Activated CD4-positive, alpha-beta T cell treated with anti-CD3 and anti-CD28 coated beads, Interleukin-10, Interleukin-2, amounts not matched to agents 100 ng/mL and 50 ng/mL, durations not matched to agents 16 hours and 8 hours (primary cell): ENCODE results near the gene DNAJC5G.
"Not testable (repeated sequence)": the region's sequence is repeated elsewhere in the genome, so short reads cannot be mapped to it uniquely, and the experiment has no call there.

Source experiments
- DNase-seq: peaks from one replicate; pipeline ENCODE4 v3.0.0-alpha.2; 2020

DNAJC5G gene

DNA sequence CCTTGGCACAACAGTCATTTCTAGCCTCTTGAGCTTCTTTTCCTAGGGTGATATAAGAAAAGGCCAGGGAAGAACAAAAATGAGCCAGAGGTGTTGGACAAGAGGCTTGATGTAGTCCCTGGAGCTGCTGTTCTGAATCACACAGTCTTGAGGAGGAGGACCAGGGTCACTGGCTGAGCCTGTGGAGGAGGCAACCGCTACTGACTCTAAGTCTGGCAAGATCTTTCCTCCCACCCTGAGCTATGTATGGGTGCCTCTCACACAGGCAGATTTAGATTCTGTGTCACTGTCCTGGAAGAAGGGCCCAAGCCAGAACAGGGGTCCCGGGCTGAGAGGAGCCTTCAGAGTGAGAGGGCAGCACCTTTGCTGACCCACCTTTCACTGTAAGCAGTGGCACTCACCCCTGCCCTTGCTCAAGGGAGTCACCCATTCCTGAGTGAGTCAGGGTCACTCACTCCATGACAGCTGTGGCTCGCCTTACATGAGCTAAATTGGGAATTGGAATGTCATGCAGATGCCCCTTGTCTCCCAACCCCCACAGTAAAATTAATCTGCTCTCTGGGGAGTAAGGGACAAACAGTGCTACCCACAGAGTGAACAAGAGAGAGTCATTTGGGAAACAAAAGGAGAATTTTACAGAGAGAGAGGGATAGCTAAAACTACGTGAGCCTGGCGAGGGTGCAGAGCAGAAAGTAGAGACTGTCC, 6.8 kb downstream of the DNAJC5G start, which contains the start of gene TRIM54:
TRIM54 (plus strand) TSS at position 575 of the 705 bp plus-strand sequence. CDS start 303 bp downstream, outside the sequence.
- no peak for DNase-seq

DNA sequence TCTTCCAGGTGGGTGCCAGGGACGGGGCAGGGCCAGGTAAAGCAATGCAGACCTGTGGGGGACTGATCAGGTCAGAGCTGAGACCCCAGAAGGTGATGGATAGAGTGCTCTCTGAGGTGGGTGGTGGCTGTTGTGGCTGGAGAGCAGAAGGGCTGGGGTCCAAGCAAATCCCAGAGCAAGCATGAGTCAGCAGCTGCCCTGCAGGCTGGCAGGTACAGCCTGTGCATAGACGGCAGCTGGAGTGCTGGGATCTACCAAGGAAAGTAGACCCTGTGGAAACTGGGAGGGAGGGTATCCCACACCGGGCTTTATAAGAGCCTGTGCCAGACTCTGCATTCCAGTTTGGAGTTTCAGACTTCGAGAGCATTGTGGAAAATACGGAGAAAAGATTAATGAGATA, 7.7 kb downstream of the DNAJC5G start:
- no peak for DNase-seq

DNA sequence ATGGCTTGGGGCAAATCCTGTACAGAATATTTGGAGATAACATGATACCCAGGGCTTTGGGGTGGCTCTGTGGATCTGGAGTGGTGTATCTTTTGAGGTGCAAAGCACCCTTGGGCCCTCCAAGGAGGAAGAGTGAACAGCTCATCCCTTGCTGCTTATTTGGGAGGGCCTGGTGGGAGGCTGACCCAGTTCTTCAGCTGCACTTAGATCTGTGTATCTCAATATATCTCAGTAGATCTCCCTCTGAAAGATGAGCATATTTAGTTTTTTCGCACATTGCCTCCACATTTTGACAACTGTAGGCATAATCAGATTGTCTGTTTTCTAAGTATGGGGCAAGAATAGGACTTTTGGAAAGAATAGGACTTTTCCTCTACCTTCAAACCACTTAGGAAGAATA, 9.8 kb downstream of the DNAJC5G start:
- DNase-seq = no peak

GRCh38 chr2:27285481-27285880, 10.2 kb downstream of the DNAJC5G start:
- DNase-seq = no peak

- DNase-seq = no peak
These were observed 13.4 kb downstream of the DNAJC5G start for GRCh38 chr2:27288610-27289009.

DNA sequence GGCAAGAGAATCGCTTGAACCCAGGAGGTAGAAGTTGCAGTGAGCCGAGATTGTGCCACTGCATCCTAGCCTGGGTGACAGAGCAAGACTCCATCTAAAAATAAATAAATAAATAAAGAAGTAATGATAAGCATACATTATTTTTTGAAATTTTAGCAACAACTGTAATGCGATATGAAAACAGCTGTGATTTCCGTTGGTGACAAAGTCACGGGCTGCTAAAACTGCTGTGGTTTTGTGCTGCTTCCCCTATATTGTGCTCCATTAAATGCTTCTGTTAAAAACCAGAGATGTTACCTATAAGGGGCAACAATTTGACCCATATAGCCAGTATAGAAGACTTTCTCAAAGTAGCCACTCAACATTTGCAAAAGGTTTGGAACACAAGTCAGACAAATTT, 15.3 kb downstream of the DNAJC5G start:
- DNase-seq = no peak

- DNase-seq = no peak
These were observed 16.6 kb downstream of the DNAJC5G start for GRCh38 chr2:27291865-27292264.

DNA sequence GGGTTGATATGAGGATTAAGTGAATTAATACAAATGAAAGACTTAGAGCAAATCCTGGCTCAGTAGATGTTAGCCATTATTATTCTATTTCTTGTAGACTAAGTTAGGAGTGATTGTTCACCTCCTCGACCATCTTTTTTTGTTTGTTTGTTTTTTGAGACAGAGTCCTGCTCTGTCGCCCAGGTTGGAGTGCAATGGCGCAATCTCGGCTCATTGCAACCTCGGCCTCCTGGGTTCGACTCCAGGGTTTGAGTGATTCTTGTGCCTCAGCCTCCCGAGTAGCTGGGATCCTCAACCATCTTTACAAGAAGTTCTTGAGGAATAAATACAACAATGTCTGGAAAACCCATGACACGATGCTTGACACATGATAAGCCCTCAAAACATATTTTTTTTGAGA, 19.7 kb downstream of the DNAJC5G start:
- DNase-seq = no peak

DNA sequence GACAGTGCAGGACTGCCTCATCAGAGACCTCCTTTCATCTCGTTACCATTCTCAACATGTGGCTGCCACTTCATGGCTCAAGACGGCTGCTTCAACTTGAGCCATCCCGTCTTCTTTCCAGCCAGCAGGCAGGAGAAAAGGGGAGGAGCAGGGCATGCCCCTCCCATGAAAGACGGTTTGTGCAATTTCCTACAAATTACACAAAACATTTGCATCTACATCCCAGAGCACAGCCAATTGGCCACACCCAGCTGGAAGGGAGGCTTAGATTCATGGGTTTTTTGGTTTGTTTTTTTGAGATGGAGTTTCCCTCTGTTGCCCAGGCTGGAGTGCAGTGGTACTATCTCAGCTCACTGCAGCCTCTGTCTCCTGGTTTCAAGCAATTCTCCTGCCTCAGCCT, 21.2 kb downstream of the DNAJC5G start:
- no peak for DNase-seq

GRCh38 chr2:27297195-27297594, 22.0 kb downstream of the DNAJC5G start:
- no peak for DNase-seq

- DNase-seq = no peak
These were observed 23.3 kb downstream of the DNAJC5G start for GRCh38 chr2:27298391-27299080.

DNA sequence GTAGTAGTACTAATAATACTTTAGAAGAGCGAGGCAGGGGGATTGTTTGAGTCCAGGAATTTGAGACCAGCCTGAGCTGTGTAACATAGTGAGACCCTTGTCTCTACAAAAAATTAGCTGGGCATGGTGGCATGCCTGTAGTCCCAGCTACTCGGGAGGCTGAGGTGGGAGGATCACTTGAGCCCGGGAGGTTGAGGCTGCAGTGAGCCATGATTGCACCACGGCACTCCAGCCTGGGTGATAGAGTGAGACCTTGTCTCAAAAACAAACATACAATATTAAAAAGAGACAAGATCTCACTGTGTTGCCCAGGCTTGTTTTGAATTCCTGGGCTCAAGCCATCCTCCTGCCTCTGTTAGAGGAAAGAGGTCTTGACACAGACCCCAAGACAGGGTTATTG, 25.4 kb downstream of the DNAJC5G start:
- DNase-seq = not testable (repeated sequence)

GRCh38 chr2:27303093-27304025, 28.1 kb downstream of the DNAJC5G start:
- peak; percentile 73 for DNase-seq

DNA sequence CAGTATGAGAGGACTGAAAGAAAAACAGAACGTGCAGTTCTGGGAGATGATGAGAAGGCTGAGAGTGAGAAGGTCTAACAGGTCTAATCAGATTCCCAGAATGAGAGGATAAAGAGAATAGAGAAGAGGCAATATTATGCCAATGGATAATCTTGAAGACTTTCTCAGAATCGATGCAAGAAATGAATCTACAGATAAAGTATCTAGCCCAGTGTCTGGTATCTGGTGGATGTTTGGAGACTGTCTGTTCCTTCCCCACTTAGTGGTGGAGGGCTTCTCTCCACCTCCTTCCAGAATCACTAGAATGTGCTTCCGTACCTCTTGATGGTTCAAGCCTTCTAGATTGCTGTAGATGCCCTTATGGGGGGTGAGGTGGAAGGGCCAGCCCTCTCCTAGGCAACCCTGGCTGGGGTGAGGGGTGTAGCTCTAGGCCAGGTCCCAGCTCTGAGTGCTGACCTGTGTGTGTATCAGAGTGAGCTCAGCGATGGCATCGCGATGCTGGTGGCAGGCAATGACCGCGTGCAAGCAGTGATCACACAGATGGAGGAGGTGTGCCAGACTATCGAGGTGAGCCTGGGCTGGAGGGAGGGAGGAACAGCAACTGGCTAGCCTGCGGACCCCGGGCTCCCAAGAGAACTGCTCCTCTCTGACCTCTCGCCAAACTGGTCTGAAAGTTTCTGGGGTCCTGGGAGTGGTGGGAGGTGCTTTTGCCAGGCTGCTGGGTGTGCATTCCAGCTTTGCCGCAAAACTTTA, 29.4 kb downstream of the DNAJC5G start:
- DNase-seq = no peak

GRCh38 chr2:27305516-27305915, 30.3 kb downstream of the DNAJC5G start:
- DNase-seq = no peak

DNA sequence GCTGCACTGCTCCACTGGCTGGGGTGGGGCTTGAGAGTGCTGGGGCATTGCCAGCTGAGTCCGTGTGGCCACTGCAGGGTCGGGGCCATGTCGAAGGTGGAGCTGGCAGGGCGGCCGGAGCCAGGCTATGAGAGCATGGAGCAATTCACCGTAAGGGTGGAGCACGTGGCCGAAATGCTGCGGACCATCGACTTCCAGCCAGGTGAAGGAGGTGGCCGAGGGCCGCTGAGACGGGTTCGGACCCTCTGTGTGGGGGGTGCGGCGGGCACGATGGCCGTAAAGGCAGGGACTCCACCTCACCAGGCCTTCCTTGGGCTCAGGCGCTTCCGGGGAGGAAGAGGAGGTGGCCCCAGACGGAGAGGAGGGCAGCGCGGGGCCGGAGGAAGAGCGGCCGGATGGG, 30.9 kb downstream of the DNAJC5G start:
- DNase-seq = no peak

- peak; percentile 34 for DNase-seq
These were observed 31.5 kb downstream of the DNAJC5G start for GRCh38 chr2:27306573-27307286.

DNA sequence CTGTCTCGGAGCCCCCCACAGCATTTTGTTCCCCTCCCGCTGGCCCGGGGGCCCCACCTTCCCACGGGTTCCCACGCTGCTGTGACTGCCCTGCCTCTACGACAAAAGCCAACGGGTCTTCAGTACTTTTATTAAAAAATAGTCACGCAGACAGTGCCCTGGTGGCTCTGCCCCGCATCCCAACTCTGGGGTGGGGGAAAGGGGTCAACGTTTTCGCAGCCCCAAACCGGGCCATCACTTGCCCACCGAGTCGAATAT, 32.0 kb downstream of the DNAJC5G start:
- no peak for DNase-seq

DNA sequence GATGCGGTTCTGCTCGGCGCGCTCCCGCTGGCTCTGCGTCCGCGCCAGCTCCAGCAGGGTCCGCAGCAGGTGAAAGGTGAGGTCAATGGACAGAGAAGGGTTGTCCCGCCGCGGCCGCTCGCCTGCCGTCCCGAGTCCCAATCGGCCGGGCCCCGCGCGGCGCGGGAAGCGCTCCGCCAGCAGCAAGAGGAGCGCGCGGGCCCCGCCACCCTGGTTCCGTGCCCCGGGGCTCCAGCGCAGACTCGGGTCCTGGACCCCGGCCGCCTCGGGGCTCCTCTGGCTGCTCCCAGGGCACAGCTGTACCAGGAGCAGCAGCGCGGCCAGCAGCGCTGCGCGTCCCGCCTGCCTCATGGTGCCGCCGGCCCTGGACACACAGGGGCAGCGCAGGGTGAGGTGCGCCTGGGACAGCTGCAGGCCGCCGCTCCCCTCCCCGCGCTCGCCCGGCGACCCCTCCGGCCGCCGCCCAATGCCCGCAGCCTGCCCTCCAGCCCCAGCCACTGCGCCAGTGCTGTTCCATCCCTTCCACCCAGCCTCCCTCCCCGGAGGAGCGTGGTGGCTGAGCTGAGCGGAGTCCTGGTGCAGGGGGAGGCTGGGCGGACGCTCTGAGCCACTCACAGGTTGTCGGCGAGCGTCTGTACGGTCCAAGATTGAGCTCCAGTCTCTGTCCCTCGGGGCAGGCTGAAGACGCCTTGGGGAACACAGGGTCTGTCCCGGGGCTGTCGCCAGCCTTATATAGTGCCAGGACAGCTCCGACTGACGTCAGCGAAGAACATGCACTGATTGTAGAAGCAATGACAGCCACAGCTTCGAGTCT, 32.5 kb downstream of the DNAJC5G start:
- DNase-seq = no peak

- DNase-seq = no peak
These were observed 33.2 kb downstream of the DNAJC5G start, which contains the start of gene UCN for GRCh38 chr2:27308359-27308881. Gene UCN, minus strand, starts transcription at chr2:27308445. Its CDS starts 550 bp downstream, at chr2:27307895.

DNA sequence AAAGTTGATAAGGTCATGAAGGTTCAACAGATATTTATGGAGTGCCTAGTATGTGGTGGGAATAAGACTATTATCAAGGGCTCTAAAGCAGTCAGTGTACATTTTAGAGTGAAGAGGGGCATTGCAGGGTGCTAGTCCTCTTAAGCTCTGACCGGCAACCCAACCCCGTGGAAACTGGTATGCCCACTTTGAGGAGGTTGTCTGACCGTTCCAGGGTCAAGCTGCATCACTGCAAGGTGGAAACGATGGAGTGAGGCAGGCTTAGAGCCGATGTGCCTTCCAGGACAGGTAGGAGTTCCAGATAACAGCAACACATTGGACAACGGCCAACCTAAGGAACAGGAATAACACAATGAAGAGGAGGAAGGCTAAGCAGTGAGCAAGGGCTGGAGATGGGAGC, 34.4 kb downstream of the DNAJC5G start:
- no peak for DNase-seq
